OCI-LY7 (cell line): ENCODE data around the gene STIL. TPM values are rescaled to one million over a fixed set of nuclear protein-coding genes. Genes with fewer than 3 reads are reported as not detected.

ENCODE experiments used
- BruUV-seq: library from RNA; stranded (reverse); fragments of 400-500 nt; replicated peaks from 2 replicates; lab custom pipeline; 2021; lab: Mats Ljungman, UMichigan
- CTCF ChIA-PET: fragments of 300-600 bp; sonication (Branson Sonifier 250); formaldehyde crosslinking; loops from one replicate; lab custom pipeline; 2022; ENCODE audit warnings: antibody characterized with exemption; ENCODE audit not compliant: unreplicated experiment; lab: Charles Lee
- POLR2A ChIA-PET: fragments of 300-600 bp; sonication (Branson Sonifier 250); formaldehyde crosslinking; loops from one replicate; lab custom pipeline; 2022; ENCODE audit warnings: antibody characterized with exemption; lab: Charles Lee
- DNase-seq: peaks from one replicate; pipeline ENCODE4 v3.0.0-alpha.2; 2015; ENCODE audit warnings: low spot score
- H2AFZ ChIP-seq: fragments of 200-600 bp; sonication (generic), shearing (Covaris generic); 2 replicates; pipeline ENCODE4 v1.6.1; 2014; ENCODE audit warnings: mild to moderate bottlenecking, antibody characterized with exemption, low read length, moderate library complexity
- H3K27ac ChIP-seq: fragments of 200-600 bp; sonication (generic); 2 replicates; pipeline ENCODE4 v1.5.1; 2014; ENCODE audit warnings: mixed run types, low read depth, mild to moderate bottlenecking, moderate library complexity, low read length, inconsistent platforms; ENCODE audit not compliant: poor library complexity, severe bottlenecking
- H3K36me3 ChIP-seq: fragments of 200-600 bp; sonication (generic); 2 replicates; pipeline ENCODE4 v1.6.1; 2014; ENCODE audit warnings: mild to moderate bottlenecking, antibody characterized with exemption, low read length, moderate library complexity, mixed read lengths; ENCODE audit not compliant: insufficient read depth
- H3K4me1 ChIP-seq: fragments of 200-600 bp; sonication (generic); 2 replicates; pipeline ENCODE4 v1.5.1; 2014; ENCODE audit warnings: mild to moderate bottlenecking, low read length; ENCODE audit not compliant: insufficient read depth, poor library complexity, severe bottlenecking
- H3K4me2 ChIP-seq: fragments of 200-600 bp; sonication (generic); 2 replicates; pipeline ENCODE4 v1.6.1; 2014; ENCODE audit warnings: mild to moderate bottlenecking, low read length
- H3K4me3 ChIP-seq: fragments of 200-600 bp; sonication (generic); 2 replicates; pipeline ENCODE4 v1.5.1; 2014; ENCODE audit warnings: mild to moderate bottlenecking, low read depth, low read length; ENCODE audit not compliant: poor library complexity, severe bottlenecking
- H3K79me2 ChIP-seq: fragments of 200-600 bp; sonication (generic); 2 replicates; pipeline ENCODE4 v1.6.1; 2016; ENCODE audit warnings: low read depth, mild to moderate bottlenecking, low read length, moderate library complexity, mixed read lengths; ENCODE audit not compliant: insufficient read depth
- H3K9me2 ChIP-seq: fragments of 200-600 bp; sonication (generic); 2 replicates; pipeline ENCODE4 v1.6.1; 2016; ENCODE audit warnings: mild to moderate bottlenecking, low read length, mixed read lengths; ENCODE audit not compliant: insufficient read depth
- H3K9me3 ChIP-seq: fragments of 200-600 bp; sonication (generic); 2 replicates; pipeline ENCODE4 v1.6.1; 2014; ENCODE audit warnings: mild to moderate bottlenecking, mixed run types, low read length, mixed read lengths
- H4K20me1 ChIP-seq: fragments of 200-600 bp; sonication (generic); 2 replicates; pipeline ENCODE4 v1.6.1; 2014; ENCODE audit warnings: mild to moderate bottlenecking, antibody characterized with exemption, low read length, moderate library complexity, mixed read lengths; ENCODE audit not compliant: insufficient read depth
- CTCF ChIP-seq: fragments of 200-600 bp; sonication (generic); conservative IDR thresholded peaks from 2 replicates; pipeline ENCODE4 v1.5.1; 2014; ENCODE audit warnings: mild to moderate bottlenecking, antibody characterized with exemption, low read length, moderate library complexity, mixed read lengths
- EZH2phosphoT487 ChIP-seq: fragments of 200-600 bp; sonication (generic); IDR thresholded peaks from 2 replicates; pipeline ENCODE4 v1.6.1; 2018; ENCODE audit warnings: low read depth, borderline replicate concordance, mild to moderate bottlenecking, mixed run types, antibody characterized with exemption, low read length, moderate library complexity, mixed read lengths
- intact Hi-C: fragments of 100-400 bp; cut with micrococcal nuclease; formaldehyde crosslinking; loops from one replicate; pipeline ENCODE4 v1.10.0; 2022; ENCODE audit not compliant: unreplicated experiment
- total RNA-seq, 2 experiments: library from RNA; depleted of rRNA in 1 of 2; stranded (reverse); fragments of >200 nt in 1 of 2; shearing (Covaris generic) in 1 of 2; gene quantifications; 2 replicates each; pipeline ENCODE4 v1.2.3, GENCODE V29; 2014 to 2022

STIL gene
- total RNA-seq, 2 experiments from 2014 or later, result 46.6 to 60.0 TPM

- H3K79me2 ChIP-seq, result peaks cover 72% of the 10 kb centered on the region
- no peak for DNase-seq
- H2AFZ ChIP-seq, result no peak overlapping the region
- H3K36me3 ChIP-seq, result peaks cover 83% of the 10 kb centered on the region
- TF ChIP-seq CTCF (no peak), EZH2phosphoT487 (no peak)
- no peaks in the 10 kb centered on the region for H3K9me3 ChIP-seq
- no peaks in the 10 kb centered on the region for H3K9me2 ChIP-seq
- ChIA-PET CTCF (no interaction called here), POLR2A (interaction anchor here (1.4 kb wide), 1 partner anchor 19 kb away, joined by 4 read pairs; no protein-coding TSS in a partner anchor)
- no TSS peak for BruUV-seq
- no peak overlapping the region for H3K4me3 ChIP-seq
- H3K27ac ChIP-seq, result no peak overlapping the region
- H4K20me1 ChIP-seq, result peaks cover 12% of the 10 kb centered on the region; the same call in 1 of the 2 replicates
- H3K4me2 ChIP-seq, result no peak overlapping the region
- peaks cover 17% of the 10 kb centered on the region for H3K4me1 ChIP-seq
- intact Hi-C loops, result no loop called here
These were observed 4.5 kb downstream of the STIL start for GRCh38 chr1:47309427-47309826.

GRCh38 chr1:47302472-47302871 is 11.5 kb downstream of the STIL start:
- ChIA-PET POLR2A (no interaction called here), CTCF (no interaction called here)
- intact Hi-C loops, result loop anchor here (5.0 kb wide), 1 partner anchor 35 kb away; no protein-coding TSS in a partner anchor
- TF ChIP-seq CTCF (no peak), EZH2phosphoT487 (no peak)
- Histone ChIP-seq H2AFZ (no peak overlapping the region), H3K36me3 (peaks cover 98% of the 10 kb centered on the region), H3K9me3 (no peaks in the 10 kb centered on the region), H3K79me2 (peaks cover 14% of the 10 kb centered on the region; the same call in 1 of the 2 replicates), H3K27ac (no peak overlapping the region), H3K4me3 (no peak overlapping the region), H3K9me2 (no peaks in the 10 kb centered on the region), H3K4me1 (no peaks in the 10 kb centered on the region), H4K20me1 (no peaks in the 10 kb centered on the region), H3K4me2 (no peak overlapping the region)
- BruUV-seq, result no TSS peak
- no peak for DNase-seq

- TF ChIP-seq EZH2phosphoT487 (no peak), CTCF (no peak)
- Histone ChIP-seq H3K9me2 (no peaks in the 10 kb centered on the region), H3K79me2 (no peaks in the 10 kb centered on the region; the same call in 1 of the 2 replicates), H2AFZ (no peak overlapping the region), H4K20me1 (no peaks in the 10 kb centered on the region), H3K4me2 (no peak overlapping the region), H3K9me3 (no peaks in the 10 kb centered on the region), H3K36me3 (peaks cover 97% of the 10 kb centered on the region), H3K27ac (no peak overlapping the region), H3K4me1 (no peaks in the 10 kb centered on the region), H3K4me3 (no peak overlapping the region)
- intact Hi-C loops, result no loop called here
- DNase-seq, result no peak
- TSS peak; percentile 23 for BruUV-seq
- ChIA-PET POLR2A (interaction anchor here (0.7 kb wide), 1 partner anchor 1014 kb away, joined by 4 read pairs; no protein-coding TSS in a partner anchor), CTCF (no interaction called here)
These were observed 15.8 kb downstream of the STIL start for GRCh38 chr1:47298025-47298699.
